H1 (cell line): ENCODE data around the gene BCAS1. TPM values are rescaled to one million over a fixed set of nuclear protein-coding genes. Genes with fewer than 3 reads are reported as not detected.

ENCODE experiments used
- CTCF ChIA-PET: fragments of 300-600 bp; sonication (Branson Sonifier 250); formaldehyde crosslinking; loops from one replicate; lab custom pipeline; 2021; ENCODE audit not compliant: partially characterized antibody; lab: Charles Lee
- POLR2A ChIA-PET: fragments of 300-600 bp; sonication (Branson Sonifier 250); formaldehyde crosslinking; loops from one replicate; lab custom pipeline; 2021; ENCODE audit warnings: inconsistent platforms; ENCODE audit not compliant: partially characterized antibody; lab: Charles Lee
- DNase-seq, 2 experiments: peaks; one replicate each; pipeline versions ENCODE4 v3.0.0 to v3.0.0-alpha.2; 2010 to 2022; ENCODE audit warnings: low spot score in 2 of 2, low read depth in 1 of 2, mixed read lengths in 1 of 2
- FAIRE-seq: peaks from 2 replicates; lab custom pipeline; 2011; peaks lifted over from hg19 to GRCh38; lab: Jason Lieb, UNC
- H2AFZ ChIP-seq: 2 replicates; pipeline ENCODE4 v1.8.1; 2012; ENCODE audit warnings: low read length, inconsistent platforms
- H2AK5ac ChIP-seq: 2 replicates; pipeline ENCODE4 v1.6.1; 2013; ENCODE audit warnings: low read depth, low read length
- H2BK120ac ChIP-seq: replicated peaks from 2 replicates; pipeline ENCODE3; 2013; ENCODE audit warnings: low read depth, low read length, inconsistent platforms
- H2BK12ac ChIP-seq: 2 replicates; pipeline ENCODE4 v1.6.1; 2013; ENCODE audit warnings: low read depth, low read length
- H2BK15ac ChIP-seq: 2 replicates; pipeline ENCODE4 v1.6.1; 2013; ENCODE audit warnings: low read length
- H2BK20ac ChIP-seq: 2 replicates; pipeline ENCODE4 v1.6.1; 2013; ENCODE audit warnings: low read length
- H2BK5ac ChIP-seq: 2 replicates; pipeline ENCODE4 v1.6.1; 2013; ENCODE audit warnings: low read depth, low read length
- H3K14ac ChIP-seq: 2 replicates; pipeline ENCODE4 v1.6.1; 2013; ENCODE audit warnings: inconsistent platforms; ENCODE audit not compliant: insufficient read length
- H3K18ac ChIP-seq: 2 replicates; pipeline ENCODE4 v1.6.1; 2013; ENCODE audit warnings: low read length; ENCODE audit errors: extremely low read depth
- H3K23ac ChIP-seq: 2 replicates; pipeline ENCODE4 v1.6.1; 2013; ENCODE audit warnings: inconsistent platforms; ENCODE audit not compliant: insufficient read length
- H3K23me2 ChIP-seq: 2 replicates; pipeline ENCODE4 v1.6.1; 2013; ENCODE audit warnings: low read depth, low read length
- H3K27ac ChIP-seq: 2 replicates; pipeline ENCODE4 v1.6.1; 2011; ENCODE audit warnings: low read depth, low read length, inconsistent platforms
- H3K27me3 ChIP-seq, 4 experiments: replicated peaks in 1 of 4; 1 replicate in 1 of 4; 2 replicates in 3 of 4; pipeline versions ENCODE4 v1.6.1 to v1.8.1; 2011 to 2013; ENCODE audit warnings: low read length in 3 of 4, mild to moderate bottlenecking in 3 of 4, inconsistent platforms in 2 of 4, mixed read lengths in 2 of 4, moderate library complexity in 1 of 4; ENCODE audit not compliant: control insufficient read depth in 3 of 4, insufficient read depth in 3 of 4; ENCODE audit errors: extremely low read depth in 1 of 4
- H3K36me3 ChIP-seq, 4 experiments: 2 replicates each; pipeline versions ENCODE4 v1.6.1 to v1.8.1; 2011 to 2013; ENCODE audit warnings: mild to moderate bottlenecking in 4 of 4, low read length in 3 of 4, moderate library complexity in 2 of 4, control low read depth in 1 of 4, inconsistent platforms in 1 of 4; ENCODE audit not compliant: insufficient read depth in 4 of 4, control insufficient read depth in 2 of 4
- H3K4ac ChIP-seq: replicated peaks from 2 replicates; pipeline ENCODE3; 2013; ENCODE audit warnings: low read length, low read depth, mixed read lengths, inconsistent platforms; ENCODE audit not compliant: insufficient read length
- H3K4me1 ChIP-seq, 4 experiments: replicated peaks in 1 of 4; 1 replicate in 1 of 4; 2 replicates in 3 of 4; pipeline versions ENCODE4 v1.6.1 to v1.8.1; 2011 to 2013; ENCODE audit warnings: low read length in 3 of 4, inconsistent platforms in 2 of 4, mixed read lengths in 1 of 4; ENCODE audit not compliant: insufficient read depth in 4 of 4, control insufficient read depth in 3 of 4
- H3K4me2 ChIP-seq, 2 experiments: 2 replicates each; pipeline versions ENCODE4 v1.6.1 to v1.8.1; 2011 to 2013; ENCODE audit warnings: low read depth in 2 of 2, low read length in 2 of 2, control low read depth in 1 of 2, inconsistent platforms in 1 of 2, mild to moderate bottlenecking in 1 of 2; ENCODE audit not compliant: insufficient read depth in 1 of 2
- H3K4me3 ChIP-seq, 4 experiments: fragments of 200-600, 300-600 bp in 1 of 4; sonication (generic), shearing (Covaris generic), sonication (Bioruptor Twin) in 1 of 4; 2 replicates each; pipeline versions ENCODE4 v1.5.1 to v1.8.1; 2011 to 2016; ENCODE audit warnings: low read length in 4 of 4, low read depth in 3 of 4, control low read depth in 2 of 4, inconsistent platforms in 2 of 4, mild to moderate bottlenecking in 2 of 4, mixed read lengths in 1 of 4, moderate library complexity in 1 of 4; ENCODE audit not compliant: insufficient read depth in 2 of 4; ENCODE audit errors: extremely low read depth in 1 of 4
- H3K56ac ChIP-seq: replicated peaks from 2 replicates; pipeline ENCODE3; 2013; ENCODE audit warnings: low read depth, mild to moderate bottlenecking, mixed read lengths, low read length, inconsistent platforms; ENCODE audit not compliant: insufficient read length
- H3K79me1 ChIP-seq: 2 replicates; pipeline ENCODE4 v1.6.1; 2013; ENCODE audit warnings: low read depth, low read length, control low read depth
- H3K79me2 ChIP-seq, 2 experiments: 2 replicates each; pipeline versions ENCODE4 v1.6.1 to v1.8.1; 2012 to 2013; ENCODE audit warnings: low read length in 2 of 2, mild to moderate bottlenecking in 2 of 2, inconsistent platforms in 1 of 2; ENCODE audit not compliant: insufficient read depth in 2 of 2, control insufficient read depth in 1 of 2
- H3K9ac ChIP-seq, 4 experiments: replicated peaks in 1 of 4; 1 replicate in 1 of 4; 2 replicates in 3 of 4; pipeline versions ENCODE4 v1.6.1 to v1.8.1; 2011 to 2013; ENCODE audit warnings: low read depth in 3 of 4, low read length in 3 of 4, control low read depth in 2 of 4, mild to moderate bottlenecking in 2 of 4, moderate library complexity in 2 of 4, inconsistent platforms in 1 of 4; ENCODE audit errors: extremely low read depth in 1 of 4
- H3K9me3 ChIP-seq, 2 experiments: 2 replicates each; pipeline versions ENCODE4 v1.6.1 to v1.8.1; 2012 to 2013; ENCODE audit warnings: mild to moderate bottlenecking in 2 of 2, moderate library complexity in 2 of 2, control low read depth in 1 of 2, inconsistent platforms in 1 of 2, low read depth in 1 of 2, low read length in 1 of 2, mixed read lengths in 1 of 2; ENCODE audit not compliant: insufficient read depth in 2 of 2
- H4K20me1 ChIP-seq, 2 experiments: replicated peaks in 1 of 2; 2 replicates each; pipeline versions ENCODE3 to v1.8.1; 2011 to 2013; ENCODE audit warnings: inconsistent platforms in 2 of 2, low read length in 2 of 2, mild to moderate bottlenecking in 1 of 2; ENCODE audit not compliant: insufficient read depth in 2 of 2, control insufficient read depth in 1 of 2
- H4K5ac ChIP-seq: 2 replicates; pipeline ENCODE4 v1.6.1; 2013; ENCODE audit warnings: low read length, low read depth, mixed read lengths, inconsistent platforms; ENCODE audit not compliant: insufficient read length
- H4K8ac ChIP-seq: 2 replicates; pipeline ENCODE4 v1.8.0; 2013; ENCODE audit warnings: mild to moderate bottlenecking, moderate library complexity, low read length, inconsistent platforms; ENCODE audit not compliant: insufficient read depth; ENCODE audit errors: extremely low read depth
- H4K91ac ChIP-seq: replicated peaks from 2 replicates; pipeline ENCODE3; 2013; ENCODE audit warnings: low read length, mixed read lengths, inconsistent platforms; ENCODE audit not compliant: insufficient read length
- ASH2L ChIP-seq: fragments of 200-600, 300-600 bp; sonication (generic); IDR thresholded peaks from one replicate; pipeline ENCODE4 v1.7.1; 2017; ENCODE audit warnings: low read length
- EZH2 ChIP-seq: fragments of 200-600 bp; sonication (generic); IDR thresholded peaks from 2 replicates; pipeline ENCODE4 v1.7.1; 2012; ENCODE audit warnings: low read depth, mild to moderate bottlenecking, moderate library complexity, low read length, inconsistent platforms; ENCODE audit not compliant: severe bottlenecking
- JUN ChIP-seq: IDR thresholded peaks from 2 replicates; pipeline ENCODE4 v1.6.1; 2011; ENCODE audit warnings: low read depth, mild to moderate bottlenecking, improper control_type of control experiment, low read length
- JUND ChIP-seq: IDR thresholded peaks from 2 replicates; pipeline ENCODE4 v1.6.1; 2011; ENCODE audit warnings: mild to moderate bottlenecking, improper control_type of control experiment, low read length
- KDM4A ChIP-seq: IDR thresholded peaks from one replicate; pipeline ENCODE4 v1.7.1; 2012; ENCODE audit warnings: low read depth, mild to moderate bottlenecking, moderate library complexity, low read length, inconsistent platforms; ENCODE audit not compliant: severe bottlenecking
- MAFK ChIP-seq: IDR thresholded peaks from 2 replicates; pipeline ENCODE4 v1.6.1; 2012; ENCODE audit warnings: low read depth, mild to moderate bottlenecking, improper control_type of control experiment, low read length
- SAP30 ChIP-seq: fragments of 300-600 bp; sonication (generic); IDR thresholded peaks from 2 replicates; pipeline ENCODE4 v1.7.1; 2012; ENCODE audit warnings: low read length, moderate library complexity, mild to moderate bottlenecking, inconsistent platforms; ENCODE audit not compliant: insufficient read depth, insufficient replicate concordance
- SIN3A ChIP-seq, 2 experiments: IDR thresholded peaks in 1 of 2; conservative IDR thresholded peaks in 1 of 2; 2 replicates each; pipeline ENCODE4 v1.6.1; 2011 to 2012; ENCODE audit warnings: low read length in 2 of 2, improper control_type of control experiment in 1 of 2, low read depth in 1 of 2, mild to moderate bottlenecking in 1 of 2
- TAF7 ChIP-seq: optimal IDR thresholded peaks from 2 replicates; pipeline ENCODE3; 2011; ENCODE audit warnings: low read depth, mild to moderate bottlenecking, inconsistent platforms, low read length, moderate library complexity, borderline replicate concordance
- WGBS, 2 experiments: shearing (Covaris generic) in 1 of 2; methylation state at CpG; one replicate each; pipeline versions ENCODE4 v1.1.6 to v1.1.7; 2013 to 2015; ENCODE audit warnings: low lambda C conversion rate in 2 of 2, mixed read lengths in 2 of 2, inconsistent platforms in 1 of 2, low coverage in 1 of 2, missing lambda C conversion rate in 1 of 2; ENCODE audit not compliant: insufficient replicate concordance in 2 of 2, insufficient coverage in 1 of 2, insufficient read length in 1 of 2; ENCODE audit errors: extremely low coverage in 1 of 2, missing lambda C conversion rate in 1 of 2; 5-methylcytosine and 5-hydroxymethylcytosine counted together
- polyA plus RNA-seq, 7 experiments: library from polyadenylated mRNA; depleted of rRNA in 3 of 7; stranded (reverse) in 5 of 7; unstranded in 2 of 7; fragments of >200 nt in 5 of 7; fragments of 200-250 nt in 2 of 7; gene quantifications; 1 replicate in 5 of 7; 2 replicates in 1 of 7; 4 replicates in 1 of 7; pipeline versions ENCODE4 v1.2.1 to v1.2.3, GENCODE V29; 2011 to 2013; ENCODE audit warnings: missing spikeins in 2 of 7, mixed read lengths in 2 of 7
- total RNA-seq: library from RNA; stranded (reverse); fragmentation: NEBNext Ultra II Directional; extraction: Animal tissue kit (Norgen Biotek cat#: 25700); gene quantifications from 2 replicates; pipeline ENCODE4 v1.2.1, GENCODE V29; 2021
- TF ChIP-seq, protein P1 (sequence below): IDR thresholded peaks from 2 replicates; pipeline ENCODE4 v1.6.1; 2012; ENCODE audit warnings: inconsistent platforms

BCAS1 gene
- total and polyA plus RNA-seq, 2 of the 8 experiments (the other 6 are each of a cell fraction or from before 2014, with no cell fraction given), result 0.06 to 0.19 TPM

DNA sequence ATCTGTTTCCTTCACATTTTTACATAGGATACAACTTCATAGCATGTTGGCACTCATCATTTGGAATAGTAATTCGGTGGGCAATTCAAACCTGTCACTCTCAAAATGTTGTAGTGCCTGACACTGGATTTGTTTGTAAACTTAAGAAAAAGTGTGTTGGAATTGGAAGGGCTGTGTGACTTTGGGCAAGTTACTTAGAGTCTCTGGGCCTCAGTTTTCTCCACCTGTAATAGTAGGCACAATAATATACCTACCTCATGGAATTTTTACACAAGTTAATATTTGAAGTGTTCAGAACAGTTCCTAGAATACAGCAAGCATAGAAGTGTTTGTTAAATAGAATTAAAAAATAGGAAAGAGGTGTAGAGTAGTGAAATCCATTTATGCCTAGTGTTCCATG, 15.0 kb upstream of the BCAS1 start:
- Histone ChIP-seq H3K4me1 (no peaks in the 10 kb centered on the region), H3K27ac (no peak overlapping the region), H3K23me2 (peaks cover 5% of the 10 kb centered on the region; the same call in 1 of the 2 replicates), H3K9me3 (no peaks in the 10 kb centered on the region), H3K79me1 (no peaks in the 10 kb centered on the region), H2AFZ (no peak overlapping the region), H3K4me3 (no peak overlapping the region), H2BK120ac (no peak overlapping the region), H3K36me3 (no peaks in the 10 kb centered on the region), H3K56ac (no peak overlapping the region), H3K79me2 (no peaks in the 10 kb centered on the region), H4K91ac (no peak overlapping the region), H3K23ac (no peak overlapping the region), H4K20me1 (peaks cover 0 to 2% of the 10 kb centered on the region in 2 experiments), H2BK20ac (no peak overlapping the region), H3K18ac (no peak overlapping the region), H3K27me3 (no peaks in the 10 kb centered on the region), H2BK5ac (no peak overlapping the region), H2BK15ac (no peak overlapping the region), H2BK12ac (no peak overlapping the region), H4K8ac (no peak overlapping the region), H3K9ac (no peak overlapping the region), H3K4me2 (no peak overlapping the region), H4K5ac (no peak overlapping the region), H3K4ac (no peak overlapping the region), H2AK5ac (no peak overlapping the region), H3K14ac (no peak overlapping the region)
- ChIA-PET CTCF (interaction anchor here (1.3 kb wide), 1 partner anchor 11 kb away, joined by 5 read pairs; no protein-coding TSS in a partner anchor), POLR2A (no interaction called here)
- no peak for DNase-seq
- WGBS, 2 experiments, result 71% methylated on average over 1 of the region's 1 CpG; no CpG with 5 or more reads in 1 of the 2 experiments
- FAIRE-seq, result no peak
- TF ChIP-seq JUND (no peak), ASH2L (no peak), KDM4A (no peak), SIN3A (conservative IDR thresholded peaks at IDR 0.05 in 1 of 2, IDR thresholded peaks at IDR 0.05 in 1 of 2; ENCODE audit: low read depth in 1 of 2, low read length in 2 of 2) (no peak), EZH2 (no peak), TAF7 (no peak), SAP30 (no peak), JUN (no peak), MAFK (no peak)
- TF ChIP-seq, protein P1, sequence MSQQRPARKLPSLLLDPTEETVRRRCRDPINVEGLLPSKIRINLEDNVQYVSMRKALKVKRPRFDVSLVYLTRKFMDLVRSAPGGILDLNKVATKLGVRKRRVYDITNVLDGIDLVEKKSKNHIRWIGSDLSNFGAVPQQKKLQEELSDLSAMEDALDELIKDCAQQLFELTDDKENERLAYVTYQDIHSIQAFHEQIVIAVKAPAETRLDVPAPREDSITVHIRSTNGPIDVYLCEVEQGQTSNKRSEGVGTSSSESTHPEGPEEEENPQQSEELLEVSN, result no peak
